SU-DHL-6 (cell line): Measurements from ENCODE around the gene ETFDH.

Source experiments
- EZH2phosphoT487 ChIP-seq: fragments of 200-600 bp; sonication (generic), shearing (Covaris generic); conservative IDR thresholded peaks from 2 replicates; pipeline ENCODE4 v1.6.1; 2018; ENCODE audit warnings: mild to moderate bottlenecking, antibody characterized with exemption, low read length, moderate library complexity, mixed read lengths
- TF ChIP-seq, protein P1 (sequence below): fragments of 200-600 bp; sonication (generic); IDR thresholded peaks from one replicate; pipeline ENCODE4 v1.5.1; 2017; ENCODE audit warnings: antibody characterized with exemption, mild to moderate bottlenecking, low read length, moderate library complexity; ENCODE audit not compliant: insufficient read depth, poor library complexity, severe bottlenecking

GRCh38 chr4:158673633-158674032, 1.5 kb downstream of the ETFDH start:
- TF ChIP-seq, protein P1, sequence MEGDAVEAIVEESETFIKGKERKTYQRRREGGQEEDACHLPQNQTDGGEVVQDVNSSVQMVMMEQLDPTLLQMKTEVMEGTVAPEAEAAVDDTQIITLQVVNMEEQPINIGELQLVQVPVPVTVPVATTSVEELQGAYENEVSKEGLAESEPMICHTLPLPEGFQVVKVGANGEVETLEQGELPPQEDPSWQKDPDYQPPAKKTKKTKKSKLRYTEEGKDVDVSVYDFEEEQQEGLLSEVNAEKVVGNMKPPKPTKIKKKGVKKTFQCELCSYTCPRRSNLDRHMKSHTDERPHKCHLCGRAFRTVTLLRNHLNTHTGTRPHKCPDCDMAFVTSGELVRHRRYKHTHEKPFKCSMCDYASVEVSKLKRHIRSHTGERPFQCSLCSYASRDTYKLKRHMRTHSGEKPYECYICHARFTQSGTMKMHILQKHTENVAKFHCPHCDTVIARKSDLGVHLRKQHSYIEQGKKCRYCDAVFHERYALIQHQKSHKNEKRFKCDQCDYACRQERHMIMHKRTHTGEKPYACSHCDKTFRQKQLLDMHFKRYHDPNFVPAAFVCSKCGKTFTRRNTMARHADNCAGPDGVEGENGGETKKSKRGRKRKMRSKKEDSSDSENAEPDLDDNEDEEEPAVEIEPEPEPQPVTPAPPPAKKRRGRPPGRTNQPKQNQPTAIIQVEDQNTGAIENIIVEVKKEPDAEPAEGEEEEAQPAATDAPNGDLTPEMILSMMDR, result no peak
- no peak for TF ChIP-seq EZH2phosphoT487
